Renal pelvis (tissue), 4 donors: ENCODE results near the gene FOXL1. TPM values are rescaled to one million over a fixed set of nuclear protein-coding genes. Genes with fewer than 3 reads are reported as not detected.

Experiments used
- DNase-seq: peaks from one replicate; pipeline ENCODE4 v3.0.0-alpha.2; 2013
- polyA plus RNA-seq, 3 donors: library from polyadenylated mRNA; unstranded; fragments of 120-200 nt; gene quantifications; one replicate each; pipeline ENCODE4 v1.2.1, GENCODE V29; 2013; ENCODE audit not compliant: insufficient read length in 3 of 3

FOXL1 gene
- polyA plus RNA-seq, 3 donors: 13.5 to 19.1 (median 15.1) TPM

DNA sequence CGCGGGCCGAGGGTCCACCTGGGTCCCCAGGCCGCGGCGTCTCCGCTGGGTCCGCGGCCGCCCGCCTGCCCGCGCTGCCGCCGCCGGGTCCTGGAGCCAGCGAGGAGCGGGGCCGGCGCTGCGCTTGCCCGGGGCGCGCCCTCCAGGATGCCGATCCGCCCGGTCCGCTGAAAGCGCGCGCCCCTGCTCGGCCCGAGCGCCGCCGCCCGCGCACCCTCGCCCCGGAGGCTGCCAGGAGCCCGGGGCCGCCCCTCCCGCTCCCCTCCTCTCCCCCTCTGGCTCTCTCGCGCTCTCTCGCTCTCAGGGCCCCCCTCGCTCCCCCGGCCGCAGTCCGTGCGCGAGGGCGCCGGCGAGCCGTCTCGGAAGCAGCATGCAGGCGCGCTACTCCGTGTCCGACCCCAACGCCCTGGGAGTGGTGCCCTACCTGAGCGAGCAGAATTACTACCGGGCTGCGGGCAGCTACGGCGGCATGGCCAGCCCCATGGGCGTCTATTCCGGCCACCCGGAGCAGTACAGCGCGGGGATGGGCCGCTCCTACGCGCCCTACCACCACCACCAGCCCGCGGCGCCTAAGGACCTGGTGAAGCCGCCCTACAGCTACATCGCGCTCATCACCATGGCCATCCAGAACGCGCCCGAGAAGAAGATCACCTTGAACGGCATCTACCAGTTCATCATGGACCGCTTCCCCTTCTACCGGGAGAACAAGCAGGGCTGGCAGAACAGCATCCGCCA is 11.2 kb upstream of the FOXL1 start:
- DNase-seq: no peak

DNA sequence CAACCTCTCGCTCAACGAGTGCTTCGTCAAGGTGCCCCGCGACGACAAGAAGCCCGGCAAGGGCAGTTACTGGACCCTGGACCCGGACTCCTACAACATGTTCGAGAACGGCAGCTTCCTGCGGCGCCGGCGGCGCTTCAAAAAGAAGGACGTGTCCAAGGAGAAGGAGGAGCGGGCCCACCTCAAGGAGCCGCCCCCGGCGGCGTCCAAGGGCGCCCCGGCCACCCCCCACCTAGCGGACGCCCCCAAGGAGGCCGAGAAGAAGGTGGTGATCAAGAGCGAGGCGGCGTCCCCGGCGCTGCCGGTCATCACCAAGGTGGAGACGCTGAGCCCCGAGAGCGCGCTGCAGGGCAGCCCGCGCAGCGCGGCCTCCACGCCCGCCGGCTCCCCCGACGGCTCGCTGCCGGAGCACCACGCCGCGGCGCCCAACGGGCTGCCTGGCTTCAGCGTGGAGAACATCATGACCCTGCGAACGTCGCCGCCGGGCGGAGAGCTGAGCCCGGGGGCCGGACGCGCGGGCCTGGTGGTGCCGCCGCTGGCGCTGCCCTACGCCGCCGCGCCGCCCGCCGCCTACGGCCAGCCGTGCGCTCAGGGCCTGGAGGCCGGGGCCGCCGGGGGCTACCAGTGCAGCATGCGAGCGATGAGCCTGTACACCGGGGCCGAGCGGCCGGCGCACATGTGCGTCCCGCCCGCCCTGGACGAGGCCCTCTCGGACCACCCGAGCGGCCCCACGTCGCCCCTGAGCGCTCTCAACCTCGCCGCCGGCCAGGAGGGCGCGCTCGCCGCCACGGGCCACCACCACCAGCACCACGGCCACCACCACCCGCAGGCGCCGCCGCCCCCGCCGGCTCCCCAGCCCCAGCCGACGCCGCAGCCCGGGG is 10.4 kb upstream of the FOXL1 start:
- no peak for DNase-seq

GRCh38 chr16:86568677-86569623 is 9.4 kb upstream of the FOXL1 start:
- no peak for DNase-seq

GRCh38 chr16:86569701-86570447 is 8.5 kb upstream of the FOXL1 start:
- no peak for DNase-seq

- DNase-seq: no peak
Observed at GRCh38 chr16:86570558-86571529, 7.5 kb upstream of the FOXL1 start.

DNA sequence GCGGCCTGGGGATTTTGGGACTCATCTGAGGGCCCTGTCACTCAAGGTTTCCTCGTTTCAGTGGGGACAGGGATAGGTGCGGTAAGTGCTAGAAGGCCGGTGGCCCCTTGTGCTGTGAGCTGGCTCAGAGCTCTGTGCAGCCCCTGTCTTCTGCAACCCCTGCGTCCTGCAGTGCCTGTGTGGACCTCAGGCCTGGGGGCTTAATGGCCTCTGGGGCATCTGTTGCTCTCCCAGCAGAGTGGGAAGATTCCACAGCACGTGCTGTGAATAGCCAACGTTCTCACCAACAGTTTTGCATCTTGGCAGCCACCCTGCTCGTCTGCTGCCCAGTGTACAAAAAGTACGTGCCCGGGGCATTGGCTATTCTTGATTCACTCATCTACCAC is 6.8 kb upstream of the FOXL1 start:
- no peak for DNase-seq

GRCh38 chr16:86572041-86572521 is 6.3 kb upstream of the FOXL1 start:
- no peak for DNase-seq

- DNase-seq: no peak
Observed at GRCh38 chr16:86572606-86573005, 5.7 kb upstream of the FOXL1 start.

GRCh38 chr16:86573215-86573614 is 5.1 kb upstream of the FOXL1 start:
- no peak for DNase-seq

- DNase-seq: no peak
Observed at GRCh38 chr16:86573646-86574508, 4.5 kb upstream of the FOXL1 start.

DNA sequence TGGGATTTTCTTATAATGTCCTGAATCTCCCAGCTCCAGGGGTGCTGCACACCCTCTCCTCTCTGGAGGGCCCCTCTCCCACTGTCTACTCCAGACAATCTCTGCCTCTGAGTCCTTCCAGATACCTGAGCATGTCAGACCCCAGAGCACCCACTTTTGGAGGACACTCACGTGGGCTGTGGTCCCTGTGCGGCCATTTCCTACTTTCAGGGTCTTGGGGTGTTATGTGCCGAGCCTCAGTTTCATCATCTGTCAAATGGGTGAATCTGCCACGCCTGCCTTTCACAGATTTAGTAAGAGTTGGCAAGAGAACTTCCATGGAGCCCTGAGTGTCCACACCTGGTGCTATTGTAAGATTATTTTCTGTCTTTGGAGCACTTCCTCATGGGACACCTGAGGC is 3.7 kb upstream of the FOXL1 start:
- DNase-seq: no peak

- no peak for DNase-seq
Observed at GRCh38 chr16:86575095-86575685, 3.2 kb upstream of the FOXL1 start.

DNA sequence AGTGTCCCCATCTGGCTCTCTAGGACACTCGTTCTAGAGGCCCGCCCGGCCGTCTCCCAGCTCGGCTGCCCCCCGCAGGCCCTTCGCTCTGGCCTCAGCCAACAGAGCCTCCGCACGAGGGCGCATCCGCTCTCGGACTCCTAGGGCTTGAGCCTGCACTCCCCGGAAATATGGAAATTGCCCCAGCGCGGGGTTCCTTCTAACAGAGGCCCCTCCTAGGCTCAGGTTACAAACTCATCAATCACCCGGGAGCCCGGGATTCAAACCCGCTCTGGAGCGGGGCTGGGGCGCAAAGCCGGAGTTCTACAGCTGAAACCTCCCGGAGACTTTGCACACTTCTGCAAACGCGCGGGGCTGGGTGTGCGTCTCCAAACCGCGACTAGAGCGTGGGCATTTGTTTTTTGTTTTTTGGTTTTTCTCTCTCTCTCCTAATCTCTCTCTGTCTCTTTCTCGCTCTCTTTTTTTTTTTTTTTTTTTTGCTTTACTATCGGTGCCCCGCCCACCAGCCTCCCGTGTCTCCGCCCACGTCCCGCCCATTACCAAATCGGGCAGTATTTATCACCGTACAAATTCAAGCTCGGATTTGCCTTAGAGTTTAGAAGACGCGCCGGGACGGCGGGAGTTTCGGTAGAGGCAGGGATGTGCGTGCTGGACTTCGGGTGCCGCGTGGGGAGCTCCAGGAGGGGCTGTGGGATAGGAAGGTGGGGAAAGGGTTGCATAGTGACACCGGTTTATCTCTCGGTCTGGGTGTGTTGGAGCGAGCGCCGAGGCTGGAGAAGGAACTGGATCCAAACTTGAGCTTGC is 2.4 kb upstream of the FOXL1 start:
- peak; percentile 94 for DNase-seq

GRCh38 chr16:86576591-86577313 is 1.6 kb upstream of the FOXL1 start:
- DNase-seq: no peak

GRCh38 chr16:86577314-86577971 is 906 bp upstream of the FOXL1 start:
- DNase-seq: no peak

GRCh38 chr16:86578611-86579267 is 390 bp downstream of the FOXL1 start:
- DNase-seq: no peak
